GM12875 (cell line): ENCODE results near the gene MYRF.

Experiments
- H3K4me3 ChIP-seq: one replicate; pipeline ENCODE4 v1.5.1; 2011; ENCODE audit warnings: low read depth, low read length, control low read depth
- TF ChIP-seq, protein P1 (sequence below): IDR thresholded peaks from 2 replicates; pipeline ENCODE4 v1.5.1; 2011; ENCODE audit warnings: low read depth, mild to moderate bottlenecking, control low read depth, inconsistent platforms, low read length, moderate library complexity, borderline replicate concordance; ENCODE audit not compliant: insufficient read depth

MYRF gene

DNA sequence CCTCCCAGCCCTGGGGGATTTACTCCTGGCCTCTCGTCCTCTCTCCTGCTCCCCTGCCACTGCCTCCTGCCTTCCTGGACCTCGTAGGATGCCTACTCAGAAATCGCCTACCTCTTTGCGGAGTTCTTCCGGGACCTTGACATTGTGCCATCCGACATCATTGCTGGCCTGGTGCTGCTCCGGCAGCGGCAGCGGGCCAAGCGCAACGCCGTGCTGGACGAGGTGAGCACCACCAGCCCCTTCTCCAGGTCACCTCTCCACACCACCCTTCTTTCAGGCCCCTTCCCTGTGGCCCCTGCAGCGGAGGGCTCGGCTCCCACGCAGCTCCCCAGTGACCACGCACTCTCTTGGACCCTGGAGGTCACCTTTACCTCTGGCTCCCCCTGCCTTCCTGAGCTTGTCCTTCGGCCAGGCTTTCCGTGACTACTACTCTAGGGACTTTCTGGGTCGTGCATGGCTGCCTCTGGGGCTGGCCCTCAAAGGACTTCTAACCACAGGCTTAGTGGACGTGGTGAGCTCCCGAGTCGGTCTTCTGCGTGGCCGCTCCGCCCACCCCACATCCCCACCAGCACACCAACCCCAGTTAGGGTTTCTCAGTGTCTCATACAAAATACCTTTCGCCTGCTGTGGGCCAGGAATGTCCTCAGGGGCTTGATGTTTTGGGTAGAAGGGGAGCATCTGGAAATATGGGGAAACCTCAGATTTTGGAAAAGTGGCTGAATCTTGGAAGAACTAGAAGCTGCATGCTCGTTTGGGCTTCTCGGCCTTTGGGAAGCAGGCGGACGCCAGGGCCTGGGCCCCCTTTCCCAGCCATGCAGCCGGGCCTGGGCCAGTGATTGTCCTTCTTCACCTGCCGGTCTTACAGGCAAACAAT, 24.1 kb upstream of the MYRF start:
- TF ChIP-seq, protein P1, sequence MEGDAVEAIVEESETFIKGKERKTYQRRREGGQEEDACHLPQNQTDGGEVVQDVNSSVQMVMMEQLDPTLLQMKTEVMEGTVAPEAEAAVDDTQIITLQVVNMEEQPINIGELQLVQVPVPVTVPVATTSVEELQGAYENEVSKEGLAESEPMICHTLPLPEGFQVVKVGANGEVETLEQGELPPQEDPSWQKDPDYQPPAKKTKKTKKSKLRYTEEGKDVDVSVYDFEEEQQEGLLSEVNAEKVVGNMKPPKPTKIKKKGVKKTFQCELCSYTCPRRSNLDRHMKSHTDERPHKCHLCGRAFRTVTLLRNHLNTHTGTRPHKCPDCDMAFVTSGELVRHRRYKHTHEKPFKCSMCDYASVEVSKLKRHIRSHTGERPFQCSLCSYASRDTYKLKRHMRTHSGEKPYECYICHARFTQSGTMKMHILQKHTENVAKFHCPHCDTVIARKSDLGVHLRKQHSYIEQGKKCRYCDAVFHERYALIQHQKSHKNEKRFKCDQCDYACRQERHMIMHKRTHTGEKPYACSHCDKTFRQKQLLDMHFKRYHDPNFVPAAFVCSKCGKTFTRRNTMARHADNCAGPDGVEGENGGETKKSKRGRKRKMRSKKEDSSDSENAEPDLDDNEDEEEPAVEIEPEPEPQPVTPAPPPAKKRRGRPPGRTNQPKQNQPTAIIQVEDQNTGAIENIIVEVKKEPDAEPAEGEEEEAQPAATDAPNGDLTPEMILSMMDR: no peak
- H3K4me3 ChIP-seq: no peak overlapping the region

DNA sequence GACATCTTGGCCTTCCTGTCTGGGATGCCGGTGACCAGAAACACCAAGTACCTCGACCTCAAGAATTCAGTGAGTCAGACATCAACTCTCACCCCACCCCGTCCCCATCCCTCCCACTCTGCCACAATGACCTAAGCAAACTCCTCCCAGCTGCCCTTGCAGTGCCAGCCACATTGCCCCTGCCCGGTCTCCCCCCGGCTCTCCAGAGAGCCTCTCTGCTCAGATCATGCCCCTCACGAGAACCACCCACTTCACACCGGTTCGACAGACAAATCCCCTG, 23.6 kb upstream of the MYRF start:
- TF ChIP-seq, protein P1: no peak
- no peak overlapping the region for H3K4me3 ChIP-seq

DNA sequence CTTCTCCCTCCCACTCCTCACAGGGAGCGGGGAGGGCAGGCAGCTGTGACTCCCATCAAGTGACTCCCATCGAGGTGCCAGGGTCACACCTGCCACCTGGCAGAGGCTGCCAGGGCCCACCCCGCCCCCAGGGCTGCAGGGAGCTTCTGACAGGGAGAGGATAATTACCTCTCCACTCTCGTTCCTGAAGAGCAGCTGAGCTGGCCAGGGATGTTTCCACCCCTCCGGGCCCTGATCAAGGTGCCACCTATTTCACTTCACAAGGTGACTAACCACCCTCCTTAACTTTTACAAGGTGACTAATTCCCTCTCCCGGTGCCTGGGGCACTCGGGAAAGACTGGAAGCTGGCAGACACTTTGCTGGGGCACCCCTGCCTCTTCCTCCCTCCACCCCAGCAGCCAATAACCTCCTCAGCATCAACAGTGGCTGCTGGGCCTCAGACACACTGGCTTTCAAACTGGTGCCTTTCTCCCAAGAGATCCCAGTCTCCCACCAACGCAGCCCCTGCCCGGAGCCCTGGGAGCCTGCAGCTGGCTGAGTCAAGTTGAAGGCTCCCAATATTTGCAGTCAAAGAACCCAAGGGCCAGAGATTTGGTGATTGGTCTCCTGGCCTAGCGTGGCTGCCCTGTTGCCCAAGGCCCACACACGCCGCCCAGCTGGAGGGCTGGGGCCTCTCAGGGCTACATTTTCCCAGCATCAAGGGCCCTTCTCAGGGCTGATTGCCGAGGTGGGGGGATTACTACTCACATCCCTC, 22.0 kb upstream of the MYRF start:
- H3K4me3 ChIP-seq: no peak overlapping the region
- TF ChIP-seq, protein P1: no peak

DNA sequence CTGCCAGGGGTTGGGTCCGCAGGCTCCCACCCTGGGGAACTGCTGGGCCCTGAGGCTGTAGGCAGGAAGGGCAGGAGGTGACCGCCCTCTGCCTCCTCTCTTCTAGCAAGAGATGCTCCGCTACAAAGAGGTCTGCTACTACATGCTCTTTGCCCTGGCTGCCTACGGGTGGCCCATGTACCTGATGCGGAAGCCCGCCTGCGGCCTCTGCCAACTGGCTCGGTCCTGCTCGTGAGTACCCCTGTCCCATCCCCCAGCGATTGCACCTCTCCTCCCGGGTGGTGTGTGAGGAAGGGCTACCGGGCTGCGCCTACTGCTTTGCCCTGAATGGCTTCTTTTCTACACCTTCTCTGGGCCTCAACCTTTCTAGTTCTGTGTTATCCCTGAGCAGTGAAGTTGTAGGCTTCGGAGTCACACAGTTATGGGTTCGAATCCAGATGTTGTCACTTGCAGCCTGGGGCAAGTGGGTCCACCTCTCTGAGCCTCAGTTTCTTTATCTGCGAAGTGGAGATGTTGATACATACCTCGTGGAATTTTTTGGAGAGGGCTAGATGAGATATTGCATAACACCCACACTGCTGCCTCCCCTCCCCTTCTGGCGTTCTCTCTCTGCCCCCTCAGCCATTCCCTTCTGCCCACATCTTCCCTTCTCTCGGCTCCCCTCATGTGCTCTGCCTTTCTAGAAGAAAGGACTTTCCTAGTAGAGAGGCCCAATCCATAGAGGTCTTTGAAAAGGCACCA, 21.1 kb upstream of the MYRF start:
- TF ChIP-seq, protein P1: no peak
- H3K4me3 ChIP-seq: no peak overlapping the region

DNA sequence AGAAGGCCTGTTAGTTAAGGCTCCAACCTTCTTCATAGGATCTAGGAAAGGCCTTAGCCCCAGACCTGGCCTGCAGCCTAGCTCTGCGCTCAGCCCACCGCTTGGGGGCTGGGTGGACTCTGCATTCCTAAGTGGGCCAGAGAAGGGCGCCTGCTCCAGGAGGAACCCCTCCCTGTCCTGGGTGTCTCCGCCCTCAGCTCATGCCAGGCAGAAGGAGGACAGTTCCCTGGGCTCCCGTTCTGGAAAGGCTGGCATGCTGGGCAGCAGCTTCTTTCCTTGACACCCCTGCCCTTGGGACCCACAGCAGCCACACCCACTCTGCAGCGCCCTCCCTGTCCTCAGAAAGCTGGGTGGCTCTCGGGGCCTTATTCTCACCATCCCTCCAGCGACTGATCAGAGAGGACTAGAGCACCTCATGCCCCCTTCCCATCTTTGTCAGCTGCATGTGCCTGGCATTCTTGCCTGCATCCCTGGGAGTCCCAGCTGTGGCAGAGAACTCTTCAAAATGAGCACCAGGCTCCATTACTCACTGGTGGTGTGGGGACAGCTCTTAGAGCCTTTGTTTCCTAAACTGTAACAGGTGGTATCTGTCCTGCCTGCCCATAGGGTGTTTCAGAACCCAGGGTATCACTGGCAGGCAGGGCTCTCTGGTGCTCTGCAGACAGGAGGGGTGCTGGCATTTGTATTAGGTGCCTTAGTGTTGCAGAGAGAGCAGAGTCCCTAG, 20.3 kb upstream of the MYRF start:
- TF ChIP-seq, protein P1: no peak
- H3K4me3 ChIP-seq: no peak overlapping the region

DNA sequence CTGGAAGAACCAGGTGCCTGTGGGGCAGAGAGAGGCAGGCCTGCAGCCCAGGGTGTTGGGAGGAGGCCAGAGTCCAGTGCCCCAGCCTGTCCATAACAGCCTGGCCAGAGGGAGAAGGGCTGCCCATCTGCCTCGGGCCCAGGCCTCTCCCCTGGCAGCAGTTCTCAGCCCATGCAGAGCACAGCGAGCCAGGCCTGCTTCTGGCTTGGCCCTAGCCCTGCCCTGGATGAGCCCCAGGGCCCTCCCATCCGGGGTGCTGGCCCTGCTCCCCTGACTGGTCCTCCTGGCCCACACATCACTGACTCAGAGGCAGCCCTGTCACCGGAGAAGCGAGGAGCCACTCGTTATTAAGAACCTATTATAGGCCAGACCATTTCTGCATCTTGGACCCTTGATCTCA, 19.7 kb upstream of the MYRF start:
- H3K4me3 ChIP-seq: no peak overlapping the region
- TF ChIP-seq, protein P1: no peak
